Activated CD4-positive, alpha-beta T cell treated with anti-CD3 and anti-CD28 coated beads for 24 hours (primary cell): ENCODE data around the gene HIVEP3.
"Not testable (repeated sequence)": the region's sequence is repeated elsewhere in the genome, so short reads cannot be mapped to it uniquely, and the experiment has no call there.

Experiments used
- DNase-seq, 2 donors: peaks; one replicate each; pipeline ENCODE4 v3.0.0-alpha.2; 2020; ENCODE audit warnings: low read depth in 2 of 2

The HIVEP3 gene

GRCh38 chr1:41713141-41713540, 205.6 kb downstream of the HIVEP3 start:
- DNase-seq = no peak

DNA sequence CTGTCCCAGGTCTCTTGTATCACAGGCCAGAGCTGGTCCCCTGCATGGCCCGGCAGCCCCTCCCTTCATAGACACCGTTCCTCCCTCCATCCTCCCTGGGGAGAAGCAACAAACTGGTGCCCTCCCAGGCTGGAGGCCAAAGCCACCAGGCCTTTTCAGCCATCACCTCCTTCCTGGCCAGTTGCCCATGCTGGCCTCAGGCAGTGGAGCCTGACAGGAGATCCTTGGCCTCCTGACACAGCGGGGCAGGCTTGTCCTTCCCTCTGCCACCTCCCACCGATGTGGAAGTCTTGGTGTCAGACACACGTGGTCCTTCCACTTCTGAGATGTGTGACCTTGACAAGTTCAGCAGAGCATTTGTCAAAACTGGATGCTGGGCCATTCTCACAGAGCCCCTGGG, 206.0 kb downstream of the HIVEP3 start:
- DNase-seq = no peak

- no peak for DNase-seq
These were observed 206.6 kb downstream of the HIVEP3 start for GRCh38 chr1:41712081-41712480.

DNA sequence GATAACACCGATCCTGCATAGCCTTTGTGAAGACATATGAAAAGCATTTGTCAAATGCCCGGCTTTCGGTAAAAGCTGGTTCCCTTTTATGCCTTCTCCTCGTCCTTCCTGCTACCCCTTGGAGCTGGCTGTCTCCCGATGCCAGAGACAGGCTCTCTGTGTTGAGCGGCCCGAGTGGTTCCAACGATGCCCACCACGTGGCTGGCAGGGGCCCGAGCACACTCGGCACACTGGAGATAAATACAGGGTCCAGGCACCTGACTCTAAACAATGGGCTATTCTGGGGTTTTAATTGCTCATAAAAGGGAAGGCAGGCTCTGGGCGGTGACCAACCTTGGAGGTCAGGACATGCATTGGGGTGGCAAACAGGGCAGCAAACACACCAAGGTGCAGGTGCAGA, 207.1 kb downstream of the HIVEP3 start:
- no peak for DNase-seq

- DNase-seq = no peak
These were observed 207.7 kb downstream of the HIVEP3 start for GRCh38 chr1:41710980-41711379.

GRCh38 chr1:41709873-41710272, 208.8 kb downstream of the HIVEP3 start:
- no peak for DNase-seq

GRCh38 chr1:41709331-41709730, 209.4 kb downstream of the HIVEP3 start:
- no peak for DNase-seq

GRCh38 chr1:41708332-41708731, 210.4 kb downstream of the HIVEP3 start:
- DNase-seq = no peak

DNA sequence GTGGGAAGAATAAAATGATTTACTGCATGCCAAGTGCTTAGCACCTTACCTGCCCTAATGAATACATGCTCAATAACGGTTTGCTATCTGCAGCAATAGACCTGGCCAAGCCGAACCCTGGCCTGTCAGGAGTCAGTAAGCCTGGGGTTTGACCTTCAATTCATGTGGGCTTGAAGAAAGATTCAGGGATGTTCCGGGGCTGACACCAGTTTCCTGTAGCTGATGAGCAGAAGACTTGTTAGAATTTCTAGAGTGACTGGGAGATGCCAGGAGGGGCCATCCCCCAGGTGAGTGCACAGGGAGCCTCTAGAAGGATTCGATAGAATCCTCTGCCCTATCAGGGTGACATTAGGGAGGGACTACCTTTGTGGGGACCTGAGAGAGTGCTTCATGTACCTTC, 210.9 kb downstream of the HIVEP3 start:
- DNase-seq = no peak

- DNase-seq = no peak
These were observed 212.9 kb downstream of the HIVEP3 start for GRCh38 chr1:41705798-41706197.

DNA sequence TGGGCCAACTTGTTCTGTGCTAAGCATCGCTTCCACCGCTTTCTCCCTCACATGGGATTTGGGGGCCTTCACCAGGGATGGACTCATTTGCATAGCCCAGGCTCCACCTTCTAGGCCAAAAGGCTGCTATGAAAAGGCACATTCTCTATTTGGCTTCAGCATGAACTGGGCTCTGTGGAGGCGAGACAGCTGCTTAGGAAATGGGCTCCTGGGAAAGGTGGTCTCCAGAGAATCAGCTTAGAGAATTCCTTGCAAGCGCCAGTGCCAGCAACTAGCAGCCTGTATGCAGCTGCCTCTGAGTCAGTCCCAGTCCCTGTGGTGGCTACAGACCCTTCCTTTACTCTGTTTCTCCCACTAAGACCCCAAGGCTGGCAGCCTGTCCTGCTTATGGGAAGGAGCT, 214.5 kb downstream of the HIVEP3 start:
- no peak for DNase-seq

GRCh38 chr1:41702771-41703170, 216.0 kb downstream of the HIVEP3 start:
- DNase-seq = no peak

GRCh38 chr1:41700986-41701535, 217.7 kb downstream of the HIVEP3 start:
- no peak for DNase-seq

DNA sequence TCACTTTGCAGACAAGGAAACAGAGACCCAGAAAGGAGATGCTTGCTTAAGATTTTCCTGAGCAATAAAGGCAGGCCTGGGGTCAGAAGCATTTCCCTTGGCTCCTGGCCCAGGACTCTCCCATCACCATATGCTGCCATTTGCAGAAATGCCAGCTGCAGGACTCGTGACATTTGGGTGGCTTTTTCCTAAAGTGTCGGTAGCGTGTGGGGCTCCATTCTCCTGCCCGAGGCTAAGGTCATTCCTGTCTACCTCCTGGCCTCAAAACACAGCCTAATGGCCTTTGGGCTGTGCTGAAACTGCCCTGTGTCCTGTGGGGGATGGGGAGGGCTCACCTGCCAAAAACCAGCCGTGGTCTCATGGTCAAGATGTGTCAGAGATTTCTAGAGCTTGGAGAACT, 218.1 kb downstream of the HIVEP3 start:
- DNase-seq = no peak

DNA sequence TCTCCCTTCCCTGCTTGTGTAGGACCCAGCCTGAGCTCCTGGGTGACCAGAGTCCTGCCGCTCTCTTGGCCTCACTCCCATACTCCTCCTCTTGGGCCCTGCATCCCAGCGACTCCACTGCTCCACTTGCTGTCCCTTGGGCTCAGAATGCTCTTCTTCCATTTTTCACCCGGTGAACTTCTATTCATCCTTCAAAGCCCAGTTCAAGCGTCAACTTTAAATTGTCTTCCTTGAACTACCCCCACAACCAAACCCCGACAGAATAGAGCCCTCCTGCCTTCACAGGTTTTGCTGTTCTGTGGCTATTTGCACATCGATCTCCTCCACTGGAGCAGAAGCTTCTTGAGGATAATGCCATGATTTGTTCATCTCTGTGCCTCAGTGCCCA, 218.9 kb downstream of the HIVEP3 start:
- no peak for DNase-seq

GRCh38 chr1:41698916-41699860, 219.5 kb downstream of the HIVEP3 start:
- no peak for DNase-seq

DNA sequence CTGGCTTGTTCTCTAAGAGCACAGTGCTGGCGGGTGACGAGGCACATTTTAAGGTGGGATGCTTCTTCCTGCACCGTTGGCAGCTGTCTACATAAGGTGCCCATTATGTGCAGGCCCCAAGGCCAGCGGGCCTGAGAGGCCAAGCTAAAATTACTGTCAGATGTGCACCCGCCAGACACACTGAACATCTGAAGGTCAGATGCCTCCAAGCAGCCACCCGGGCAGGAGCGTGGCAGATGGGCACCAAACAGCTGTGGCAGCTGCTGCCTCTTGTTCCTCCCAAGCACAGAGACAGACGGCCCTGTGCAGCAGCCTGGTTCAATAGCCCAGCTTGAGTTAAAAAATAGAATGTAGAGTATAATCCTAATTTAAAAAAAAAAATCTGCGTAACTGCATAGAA, 222.3 kb downstream of the HIVEP3 start:
- no peak for DNase-seq

DNA sequence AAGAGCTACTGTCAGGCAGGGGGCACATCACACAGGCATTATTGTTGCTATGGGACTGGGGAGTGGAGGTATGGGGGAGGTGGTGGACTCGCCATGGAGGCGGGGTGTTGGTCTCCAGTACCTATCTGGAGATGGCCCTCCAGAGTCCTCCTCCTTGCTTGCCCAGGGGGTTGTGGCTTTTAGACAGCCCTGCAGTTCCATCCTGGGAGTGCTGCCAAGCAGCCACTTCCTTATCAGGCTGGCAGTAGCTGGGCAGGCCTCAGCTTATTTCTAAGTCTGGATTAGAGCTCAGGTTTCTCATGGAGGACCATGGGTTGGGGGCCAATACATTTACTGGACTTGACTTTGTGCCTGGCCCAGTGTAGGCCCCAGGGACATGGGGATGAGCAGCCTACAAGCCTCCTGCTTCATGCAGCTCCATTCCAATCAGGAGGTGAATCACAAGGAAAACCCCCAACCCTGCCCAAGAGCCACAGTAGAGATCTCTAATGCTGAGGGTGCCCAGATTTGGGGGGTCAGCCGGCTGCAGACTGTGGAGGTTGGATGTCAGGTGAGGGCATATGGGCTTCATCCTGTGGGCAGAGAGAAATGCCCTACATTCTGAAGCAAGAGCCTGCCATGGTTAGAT, 223.5 kb downstream of the HIVEP3 start:
- DNase-seq = no peak

DNA sequence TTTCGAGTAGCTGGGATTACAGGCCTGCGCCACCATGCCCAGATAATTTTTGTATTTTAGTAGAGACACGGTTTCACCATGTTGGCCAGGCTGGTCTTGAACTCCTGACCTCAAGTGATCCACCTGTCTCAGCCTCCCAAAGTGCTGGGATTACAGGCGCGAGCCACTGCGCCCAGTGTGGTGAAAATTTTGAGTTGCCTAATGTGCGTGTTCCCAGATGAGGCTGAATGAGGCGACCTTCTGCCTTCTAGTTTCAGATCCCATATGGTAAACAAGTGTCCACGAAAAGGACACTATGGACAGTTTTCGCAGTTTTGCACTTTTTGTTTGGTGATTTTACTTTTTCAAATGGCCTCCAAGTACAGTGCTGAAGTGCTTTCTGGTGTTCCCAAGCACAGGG, 226.8 kb downstream of the HIVEP3 start:
- DNase-seq = not testable (repeated sequence)

GRCh38 chr1:41691424-41691823, 227.3 kb downstream of the HIVEP3 start:
- no peak for DNase-seq

DNA sequence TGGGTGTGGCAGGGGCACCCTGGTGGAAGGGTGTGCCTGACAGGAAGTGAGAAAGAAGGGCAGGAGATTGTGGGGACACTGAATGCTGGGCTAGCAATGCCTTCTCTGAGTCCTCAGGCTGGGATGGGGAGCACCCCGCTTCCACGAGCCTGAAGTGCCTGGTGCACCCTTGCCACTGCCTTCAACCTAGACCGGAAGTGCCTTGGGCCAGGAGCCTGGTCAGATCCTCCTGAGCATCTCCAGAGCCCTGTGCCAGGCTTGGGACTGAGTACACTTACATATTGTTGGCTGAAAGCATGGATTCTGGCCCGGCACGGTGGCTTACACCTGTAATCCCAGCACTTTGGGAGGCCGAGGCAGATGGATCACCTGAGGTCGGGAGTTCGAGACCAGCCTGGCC, 228.4 kb downstream of the HIVEP3 start:
- no peak for DNase-seq

DNA sequence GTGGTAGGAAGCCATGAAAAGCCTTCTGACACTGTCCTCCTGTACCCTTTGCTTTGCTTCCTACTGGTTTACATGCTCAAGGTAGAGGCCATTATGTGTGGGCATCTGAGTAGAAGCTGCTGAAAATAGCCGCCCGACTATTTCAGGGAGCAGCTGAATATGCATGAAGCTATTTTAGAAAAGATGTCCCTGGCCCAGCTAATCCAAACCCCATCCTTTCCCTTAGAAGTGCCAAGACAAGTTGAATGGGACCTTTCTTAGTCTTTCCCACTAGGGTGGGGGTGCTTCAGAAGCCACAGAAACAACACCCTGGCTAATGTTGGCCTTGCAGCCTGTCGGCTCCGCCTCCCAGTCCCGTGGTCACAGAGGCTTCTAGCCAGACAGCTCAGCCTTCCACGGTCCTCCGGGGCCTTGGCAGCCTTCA, 229.2 kb downstream of the HIVEP3 start:
- no peak for DNase-seq

DNA sequence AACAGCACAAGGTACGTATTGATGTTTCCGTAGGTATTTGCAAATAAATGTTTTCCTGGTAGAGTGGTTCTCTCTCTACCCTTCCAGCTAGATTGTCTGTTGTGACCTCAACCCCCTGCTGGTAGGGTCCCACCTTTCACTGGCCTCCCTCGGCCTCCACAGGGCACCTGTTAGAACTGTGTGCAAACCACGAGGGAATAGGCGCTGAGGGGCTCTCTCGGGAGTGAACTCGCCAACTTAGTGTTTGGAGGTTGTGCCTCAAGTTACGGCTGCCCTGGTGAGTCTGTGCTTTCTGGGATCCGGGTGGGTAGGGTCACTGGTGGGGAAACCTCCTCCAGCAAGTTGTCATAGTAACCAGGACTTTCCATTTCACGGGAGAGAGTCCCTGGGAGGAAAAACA, 229.6 kb downstream of the HIVEP3 start:
- DNase-seq = no peak
